Myocyte (in vitro differentiated cells): ENCODE measurements around the gene SLC16A4. TPM values are rescaled to one million over a fixed set of nuclear protein-coding genes. Genes with fewer than 3 reads are reported as not detected.
A peak's percentile ranks its signal among the peaks of the same experiment; 100 is the strongest.
"Not testable (repeated sequence)": the region's sequence is repeated elsewhere in the genome, so short reads cannot be mapped to it uniquely, and the experiment has no call there.

Source experiments
- DNase-seq: peaks from one replicate; pipeline ENCODE4 v3.0.0-alpha.2; 2012; ENCODE audit warnings: low read depth
- total RNA-seq: library from RNA; depleted of rRNA; stranded (reverse); fragments of >200 nt; gene quantifications from 2 replicates; pipeline ENCODE4 v1.2.3, GENCODE V29; 2014

SLC16A4 gene
- total RNA-seq, 1 donor from 2014 or later: 26.9 TPM

- DNase-seq: no peak
Observed at GRCh38 chr1:110409316-110409715, 18.5 kb upstream of the SLC16A4 start.

DNA sequence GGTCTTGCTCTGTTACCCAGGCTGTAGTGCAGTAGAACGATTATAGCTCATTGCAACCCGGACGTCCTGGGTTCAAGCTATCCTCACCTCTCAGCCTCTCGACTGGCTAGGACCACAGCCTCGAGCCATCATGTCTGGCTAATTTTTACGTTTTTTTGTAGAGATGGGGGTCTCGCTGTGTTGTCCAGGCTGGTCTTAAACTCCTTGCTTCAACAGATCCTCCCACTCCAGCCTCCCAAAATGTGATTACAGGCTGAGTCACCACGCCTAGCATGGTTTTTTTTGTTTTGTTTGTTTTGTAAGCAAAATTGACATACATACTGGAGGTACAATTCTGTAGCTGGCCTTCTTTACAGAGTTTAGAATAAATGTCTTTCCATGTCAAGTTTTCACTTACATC is 17.7 kb upstream of the SLC16A4 start:
- no peak for DNase-seq

DNA sequence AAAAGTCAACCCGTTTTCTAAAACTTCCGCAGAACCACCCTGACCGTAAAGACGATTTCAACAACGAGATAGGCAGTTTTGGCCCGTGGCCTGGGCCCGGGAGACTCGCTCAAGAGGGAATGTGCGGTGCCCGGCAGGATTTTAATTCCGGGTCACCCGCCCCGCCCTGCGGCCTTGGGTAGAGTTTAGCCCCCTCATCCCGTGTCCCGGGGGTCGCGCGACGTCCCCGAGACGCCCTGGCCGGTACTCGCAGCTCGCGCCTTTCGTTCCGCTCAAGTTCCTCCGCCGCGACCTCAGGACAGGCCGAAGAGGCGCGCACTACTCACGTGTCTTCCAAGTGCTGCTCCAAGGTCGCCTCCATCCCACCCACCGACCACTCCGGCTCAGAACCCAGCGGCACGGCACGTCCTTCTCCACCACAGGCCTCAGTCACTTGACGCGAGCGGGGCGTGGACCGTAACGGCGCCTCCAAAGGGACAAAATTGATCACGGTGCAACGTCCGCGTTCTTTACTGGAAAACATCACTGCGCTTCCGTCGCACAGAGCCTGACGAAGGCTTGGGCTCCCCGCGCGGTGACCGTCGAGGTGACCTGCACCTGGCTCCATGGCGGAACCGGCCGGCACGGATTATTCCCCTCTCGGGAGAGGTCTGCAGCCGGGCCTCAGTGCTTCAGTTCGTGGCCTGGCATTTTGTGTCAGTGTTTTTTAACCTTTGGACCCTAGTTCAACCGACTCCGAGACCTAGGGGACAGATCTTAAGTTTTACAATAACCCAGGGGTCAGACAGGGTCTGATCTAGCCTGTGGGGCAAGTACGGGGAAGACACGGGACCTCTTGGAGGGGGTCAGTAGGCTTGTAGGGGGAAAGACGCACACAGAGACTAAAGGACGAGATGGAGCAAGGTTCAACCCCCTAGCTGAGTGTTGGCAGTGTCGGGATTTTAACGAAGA is 16.7 kb upstream of the SLC16A4 start, which contains the start of gene LAMTOR5:
LAMTOR5 (minus strand) TSS at position 435 of the 951 bp plus-strand sequence; CDS start at position 361, 74 bp downstream.
- DNase-seq: peak; percentile 96

DNA sequence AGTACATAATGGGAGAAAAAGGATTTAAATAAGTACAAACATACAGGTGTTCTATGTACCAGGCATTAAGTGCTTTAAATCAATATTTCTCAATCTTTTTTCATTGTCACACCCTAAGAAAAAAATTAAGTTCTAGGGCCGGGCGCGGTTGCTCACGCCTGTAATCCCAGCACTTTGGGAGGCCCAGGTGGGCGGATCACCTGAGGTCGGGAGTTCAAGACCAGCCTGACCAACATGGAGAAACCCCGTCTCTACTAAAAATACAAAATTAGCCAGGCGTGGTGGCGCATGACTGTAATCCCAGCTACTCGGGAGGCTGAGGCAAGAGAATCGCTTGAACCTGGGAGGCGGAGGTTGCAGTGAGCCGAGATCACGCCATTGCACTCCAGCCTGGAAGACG is 15.6 kb upstream of the SLC16A4 start:
- not testable (repeated sequence) for DNase-seq

DNA sequence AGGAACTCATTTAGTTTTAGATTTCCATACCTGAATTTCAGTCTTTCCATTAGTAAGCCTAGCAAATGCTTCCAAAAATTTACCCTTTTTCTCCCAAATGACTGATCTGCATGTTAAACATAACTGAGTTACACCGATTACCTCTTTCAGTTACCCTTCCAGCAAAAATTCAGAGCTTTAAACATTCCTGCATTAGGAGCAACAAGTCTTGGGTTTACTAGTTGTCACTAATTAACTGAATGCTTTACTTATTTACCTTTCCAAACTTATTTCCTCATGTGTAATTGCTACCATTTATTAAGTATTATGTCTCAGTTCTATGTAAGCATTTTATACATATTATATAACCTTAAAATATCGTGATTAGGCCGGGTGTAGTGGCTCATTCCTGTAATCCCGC is 13.6 kb upstream of the SLC16A4 start:
- DNase-seq: no peak

GRCh38 chr1:110403805-110404204 is 13.0 kb upstream of the SLC16A4 start:
- DNase-seq: no peak

- not testable (repeated sequence) for DNase-seq
Observed at GRCh38 chr1:110396259-110396958, 5.6 kb upstream of the SLC16A4 start.

- DNase-seq: no peak
Observed at GRCh38 chr1:110394493-110394820, 3.6 kb upstream of the SLC16A4 start.

DNA sequence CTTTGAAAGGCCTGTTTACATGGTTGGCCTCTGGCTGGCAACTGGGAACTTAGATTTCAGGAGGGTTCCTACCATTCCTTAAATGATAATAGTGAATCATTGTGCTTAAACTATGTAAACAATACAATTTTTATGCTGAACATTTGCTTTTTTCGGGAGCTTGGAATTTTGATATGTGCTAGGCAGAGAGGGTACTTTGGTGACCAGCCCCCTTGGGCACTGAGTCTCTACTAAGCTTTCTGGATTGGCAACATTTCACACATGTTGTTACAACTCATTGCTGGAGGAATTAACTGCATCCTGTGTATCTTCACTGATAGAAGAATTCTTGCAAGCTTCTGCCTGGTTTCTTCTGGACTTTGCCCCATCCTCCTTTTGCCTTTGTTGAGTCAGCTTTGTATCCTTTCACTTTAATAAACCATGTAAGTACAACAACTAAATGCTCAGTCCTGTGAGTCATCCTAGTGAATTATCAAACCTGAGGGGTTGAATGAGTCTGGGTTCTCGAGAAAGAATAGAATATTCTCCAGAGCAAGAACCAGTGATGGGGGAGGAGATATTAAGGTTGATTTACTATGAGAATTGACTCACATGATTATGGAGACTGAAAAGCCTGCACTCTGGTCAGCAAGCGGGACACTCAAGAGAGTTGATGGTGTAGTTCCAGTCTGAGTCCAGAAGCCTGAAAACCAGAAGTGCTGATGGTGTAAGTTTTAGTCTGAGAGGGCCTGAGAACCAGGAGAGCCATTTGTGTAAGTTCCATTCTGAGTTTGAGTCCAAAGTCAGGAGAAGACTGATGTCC is 3.1 kb upstream of the SLC16A4 start:
- no peak for DNase-seq

GRCh38 chr1:110393286-110393685 is 2.5 kb upstream of the SLC16A4 start:
- DNase-seq: no peak

DNA sequence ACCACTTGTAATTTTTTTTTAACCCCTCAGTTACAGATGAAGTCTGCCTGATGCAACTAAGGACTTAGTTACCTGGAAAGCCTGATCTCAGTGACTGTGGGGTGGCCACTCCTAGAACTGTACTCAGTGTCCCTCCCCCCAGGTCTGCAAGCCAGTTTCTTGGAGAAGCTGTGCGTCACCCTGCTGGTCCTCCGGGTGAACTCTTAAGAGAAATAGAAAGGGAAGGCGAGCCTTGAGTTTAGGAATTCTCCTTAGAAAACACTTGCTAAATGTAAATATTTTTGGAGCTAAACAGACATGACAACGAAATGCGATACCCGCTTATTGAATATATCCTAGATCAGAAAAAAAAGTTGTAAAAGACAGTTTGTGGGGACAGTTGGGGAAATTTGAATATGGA is 730 bp downstream of the SLC16A4 start:
- DNase-seq: peak; percentile 75

GRCh38 chr1:110387048-110387754 is 3.6 kb downstream of the SLC16A4 start:
- no peak for DNase-seq

DNA sequence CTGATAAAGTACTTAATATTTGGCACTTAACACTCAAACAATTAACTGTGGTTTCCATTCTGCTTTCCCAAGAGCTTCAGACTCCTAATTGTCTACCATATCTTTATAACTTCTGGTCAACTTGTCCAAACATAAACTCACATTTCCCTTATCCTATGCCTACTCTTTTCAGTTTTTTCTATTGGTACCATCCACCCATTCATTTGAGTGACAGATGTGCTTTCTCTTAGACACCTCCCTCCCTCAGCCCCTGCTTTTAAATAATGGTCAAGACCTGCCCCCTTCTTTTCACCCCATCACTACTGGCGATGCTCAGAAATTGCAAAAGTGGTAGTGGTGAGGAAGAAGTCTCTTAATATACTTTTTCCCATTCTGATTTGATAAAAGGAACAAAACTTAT is 5.5 kb downstream of the SLC16A4 start:
- DNase-seq: no peak

DNA sequence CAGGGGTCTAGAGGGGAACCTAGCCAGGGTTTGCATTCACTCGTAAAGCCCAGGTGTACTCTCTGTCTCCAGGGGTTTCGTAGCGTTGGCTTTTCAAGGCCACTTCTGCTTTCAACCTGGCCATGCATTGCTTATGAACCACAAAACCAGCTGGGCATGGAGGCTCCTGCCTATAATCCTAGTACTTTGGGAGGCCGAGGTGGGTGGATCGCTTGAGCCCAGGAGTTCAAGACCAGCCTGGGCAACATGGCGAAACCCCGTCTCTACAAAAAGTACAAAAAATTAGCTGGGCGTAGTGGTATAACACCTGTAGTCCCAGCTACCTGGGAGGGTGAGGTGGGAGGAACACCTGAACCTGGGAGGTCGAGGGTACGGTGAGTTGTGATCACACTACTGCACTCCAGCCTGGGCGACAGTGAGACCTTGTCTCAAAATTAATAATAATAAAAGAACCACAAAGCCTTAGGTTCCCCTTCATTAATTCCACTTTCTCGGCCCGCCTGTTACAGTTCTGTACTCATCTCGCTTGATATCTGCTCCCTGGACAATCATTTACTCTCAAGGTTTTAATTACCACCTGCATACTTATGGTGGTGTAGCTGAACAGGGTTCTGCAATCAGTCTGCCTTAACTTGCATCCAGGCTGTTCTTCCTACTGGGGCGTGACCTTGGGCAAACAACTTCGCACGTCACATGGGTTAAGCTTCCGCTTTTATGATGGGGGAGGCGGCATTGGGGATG is 6.1 kb downstream of the SLC16A4 start:
- no peak for DNase-seq

DNA sequence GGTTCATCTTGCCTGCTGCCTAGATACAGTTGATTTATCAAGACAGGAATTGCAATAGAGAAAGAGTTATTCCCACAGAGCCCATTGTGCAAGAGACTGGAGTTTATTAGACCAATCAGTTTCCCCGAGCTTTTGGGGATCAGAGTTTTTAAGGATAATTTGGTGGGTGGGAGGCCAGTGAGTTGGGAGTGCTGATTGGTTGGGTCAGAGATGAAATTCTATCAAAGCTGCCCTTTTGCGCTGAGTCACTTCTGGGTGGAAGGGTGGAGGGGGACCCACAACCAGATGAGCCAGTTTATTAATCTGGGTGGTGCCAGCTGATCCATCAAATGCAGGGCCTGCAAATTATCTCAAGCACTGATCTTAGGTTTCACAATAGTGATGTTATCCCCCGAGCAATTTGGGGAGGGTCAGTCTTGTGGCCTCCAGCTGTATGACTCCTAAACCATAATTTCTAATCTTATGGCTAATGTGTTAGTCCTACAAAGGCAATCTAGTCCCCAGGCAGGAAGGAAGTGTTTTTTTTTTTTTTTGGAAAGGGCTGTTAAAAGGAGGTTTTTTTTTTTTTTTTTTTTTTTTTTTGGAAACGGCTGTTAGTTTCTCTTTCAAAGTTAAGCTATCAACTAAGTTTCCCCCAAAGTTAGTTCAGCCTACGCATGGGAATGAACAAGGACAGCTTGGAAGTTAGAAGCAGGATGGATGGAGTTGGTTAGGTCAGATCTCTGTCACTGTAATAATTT is 7.4 kb downstream of the SLC16A4 start:
- no peak for DNase-seq

GRCh38 chr1:110380672-110381283 is 10.0 kb downstream of the SLC16A4 start:
- no peak for DNase-seq

GRCh38 chr1:110375490-110375889 is 15.3 kb downstream of the SLC16A4 start:
- DNase-seq: no peak

- DNase-seq: peak; percentile 40
Observed at GRCh38 chr1:110370827-110371226, 20.0 kb downstream of the SLC16A4 start.

- no peak for DNase-seq
Observed at GRCh38 chr1:110364221-110364620, 26.6 kb downstream of the SLC16A4 start.
